ENCODE data around the gene ARHGAP40.
A peak's percentile ranks its signal among the peaks of the same experiment; 100 is the strongest.

ARHGAP40 gene

DNA sequence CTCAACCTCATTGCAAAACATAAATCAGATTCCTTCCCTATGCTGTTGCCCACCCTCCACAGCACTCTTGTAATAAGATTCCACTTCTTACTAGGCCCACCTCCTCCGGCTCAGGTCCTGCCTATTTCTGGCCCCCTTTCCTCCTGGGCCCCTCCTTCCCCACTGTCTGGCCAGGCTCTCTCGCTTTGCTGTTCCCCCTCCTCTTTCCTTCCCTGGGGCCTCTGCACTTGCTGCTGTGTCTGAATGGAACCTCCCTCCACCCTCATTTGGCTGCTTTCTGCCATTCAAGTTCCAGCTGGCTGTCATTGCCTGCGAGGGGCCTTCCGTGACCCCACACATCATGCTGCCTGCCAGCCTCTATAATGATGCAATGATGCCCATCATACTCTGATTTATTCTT, 38.9 kb downstream of the ARHGAP40 start:
- in situ Hi-C loops (cut with HindIII; ENCODE audit: low pct_ligation_motif_present, low pct_unique_long_range_greater_than_20kb, low sequenced_read_pairs): no loop called here
- no peak for DNase-seq

DNA sequence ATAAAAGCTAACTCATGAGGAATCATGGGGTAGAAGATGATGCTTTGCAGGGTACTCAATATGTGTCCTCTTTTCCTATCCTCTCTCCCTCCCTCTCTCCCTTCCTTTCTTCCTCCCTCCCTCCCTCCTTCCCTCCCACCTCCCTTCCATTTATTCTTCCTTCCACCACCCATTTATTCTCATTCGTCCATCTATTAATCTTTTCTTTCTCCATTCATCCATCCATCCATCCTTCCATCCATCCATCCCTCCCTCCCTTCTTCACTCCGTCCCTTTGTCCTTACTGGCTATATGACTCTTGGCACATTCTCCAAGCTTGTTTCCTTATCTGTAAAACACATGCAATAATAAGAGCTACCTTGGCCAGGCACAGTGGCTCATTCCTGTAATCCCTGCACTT, 40.9 kb downstream of the ARHGAP40 start:
- no peak for DNase-seq
- in situ Hi-C loops (cut with HindIII; ENCODE audit: low pct_ligation_motif_present, low pct_unique_long_range_greater_than_20kb, low sequenced_read_pairs): no loop called here

DNA sequence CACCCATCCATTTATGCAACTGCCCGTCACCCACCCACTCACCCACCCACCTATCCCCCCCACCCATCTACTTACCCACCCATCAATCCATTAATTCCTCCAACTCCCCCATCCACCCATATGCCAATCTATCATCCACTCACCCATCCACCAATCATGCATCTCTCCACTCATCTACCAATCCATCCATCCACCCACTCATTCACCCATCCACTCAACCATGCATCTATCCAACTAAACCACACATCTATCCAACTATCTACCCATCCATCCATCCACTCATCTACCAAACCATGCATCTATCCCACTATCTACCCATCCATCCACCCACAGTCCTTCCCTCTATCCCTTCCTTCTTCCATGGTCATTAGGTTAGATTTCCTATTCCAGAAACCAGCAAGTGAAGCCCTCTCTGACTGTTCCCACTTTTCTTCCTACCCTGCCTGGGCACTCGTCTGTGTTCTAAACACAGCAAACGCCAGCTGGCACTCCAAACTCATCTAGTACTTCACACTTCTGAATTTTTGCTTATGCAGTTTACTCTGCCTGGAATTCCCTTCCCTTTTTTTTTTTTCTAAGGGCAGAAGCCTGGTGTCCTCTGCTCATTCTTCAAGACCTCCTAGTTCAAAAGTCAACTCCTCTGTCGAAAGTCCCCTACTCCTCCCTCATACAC, 43.1 kb downstream of the ARHGAP40 start:
- DNase-seq: no peak
- in situ Hi-C loops (cut with HindIII; ENCODE audit: low pct_ligation_motif_present, low pct_unique_long_range_greater_than_20kb, low sequenced_read_pairs): no loop called here

DNA sequence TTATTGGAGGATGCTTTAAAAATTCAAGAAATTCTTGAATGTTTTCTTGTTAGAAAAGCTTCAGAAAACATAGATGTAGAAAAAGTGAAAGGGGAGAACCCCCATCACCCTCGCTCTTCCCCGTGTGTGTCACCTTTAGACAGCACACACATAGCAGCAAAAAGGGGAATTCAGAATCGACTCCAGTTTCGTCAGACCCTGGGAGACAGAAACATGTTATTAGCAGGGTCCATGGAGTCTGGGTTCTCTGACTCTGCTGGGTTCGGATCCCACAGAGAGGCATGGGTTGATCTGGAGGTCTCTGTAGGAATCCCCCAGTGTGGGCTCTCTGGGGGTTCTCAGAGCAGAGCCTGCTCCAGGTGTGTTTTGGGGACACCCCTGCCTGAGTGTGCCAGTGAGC, 43.7 kb downstream of the ARHGAP40 start:
- in situ Hi-C loops (cut with HindIII; ENCODE audit: low pct_ligation_motif_present, low pct_unique_long_range_greater_than_20kb, low sequenced_read_pairs): no loop called here

DNA sequence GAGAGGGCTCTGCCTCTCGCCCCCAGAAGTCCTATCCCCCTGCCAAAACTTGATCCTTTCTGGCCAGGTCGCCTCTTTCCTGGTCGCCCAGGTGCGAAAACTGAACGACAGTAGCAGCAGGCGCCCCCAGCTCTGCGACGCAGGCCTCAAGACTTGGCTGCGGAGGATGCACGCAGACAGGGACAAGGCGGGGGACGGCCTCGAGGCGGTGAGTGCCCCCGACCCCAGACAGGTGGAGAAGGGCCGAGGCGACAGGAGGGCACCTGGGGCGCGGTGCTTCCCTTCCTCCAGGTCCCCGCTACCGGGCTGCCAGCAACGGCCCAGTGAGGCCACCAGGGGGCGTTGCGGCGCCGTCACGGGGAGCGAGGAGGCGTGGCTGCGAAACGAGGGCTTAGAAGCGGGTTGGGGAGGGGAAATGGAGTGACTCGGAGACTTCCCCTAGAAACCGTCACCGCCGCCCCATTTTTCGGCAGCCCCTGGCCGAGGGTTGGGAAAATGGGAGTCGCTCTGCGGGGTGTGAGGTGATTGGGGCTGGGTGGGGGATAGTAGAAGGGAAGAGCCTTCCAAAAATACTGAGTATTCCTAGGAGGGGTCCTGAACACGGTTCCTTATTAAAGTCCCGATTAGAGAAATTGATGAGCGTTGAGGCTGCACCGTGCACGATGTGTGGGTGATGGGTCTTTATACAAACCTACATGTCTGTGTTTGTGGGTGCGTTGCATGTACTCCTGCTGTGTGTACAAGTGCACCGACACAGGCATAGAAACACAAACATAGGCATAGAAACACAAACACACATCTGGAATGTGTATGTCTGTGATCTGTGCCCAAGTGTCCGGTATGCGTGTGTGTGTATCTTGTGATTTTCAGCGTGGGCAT, 44.6 kb downstream of the ARHGAP40 start:
- in situ Hi-C loops (cut with HindIII; ENCODE audit: low pct_ligation_motif_present, low pct_unique_long_range_greater_than_20kb, low sequenced_read_pairs): no loop called here
- peak; percentile 67 for DNase-seq

More for the DNA sequence above, 43.7 kb downstream of the ARHGAP40 start:
- no peak for DNase-seq

DNA sequence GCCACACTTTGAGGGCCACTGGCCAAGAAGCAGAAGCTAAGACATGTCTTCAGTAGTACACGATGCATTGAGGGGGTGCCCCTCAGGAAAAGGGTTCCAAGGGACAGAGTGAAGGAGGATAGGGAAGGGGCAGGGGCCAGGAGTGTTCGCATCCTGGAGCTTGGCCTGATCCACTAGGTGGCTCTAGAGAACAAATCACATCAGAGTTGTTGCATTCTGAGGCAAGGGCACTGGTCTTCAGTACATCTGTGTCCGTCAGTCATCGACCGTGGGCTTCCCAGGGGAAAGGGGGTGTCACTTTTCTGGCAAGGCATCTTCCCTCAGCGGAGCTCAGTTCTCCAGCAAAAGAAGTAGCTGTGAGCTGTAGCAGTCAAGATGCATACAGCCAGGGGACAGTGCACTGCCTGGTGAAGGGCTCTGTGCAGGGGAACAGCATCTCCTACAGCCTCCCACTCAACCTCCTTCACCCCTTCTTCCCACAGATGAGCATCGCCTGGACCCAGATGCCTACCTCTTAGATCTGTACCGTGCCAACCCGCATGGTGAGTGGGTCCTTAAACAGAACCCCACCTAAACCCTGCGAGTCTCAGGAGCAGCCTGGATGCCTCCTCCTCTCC, 47.8 kb downstream of the ARHGAP40 start:
- in situ Hi-C loops (cut with HindIII; ENCODE audit: low pct_ligation_motif_present, low pct_unique_long_range_greater_than_20kb, low sequenced_read_pairs): no loop called here
- DNase-seq: peak; percentile 20

DNA sequence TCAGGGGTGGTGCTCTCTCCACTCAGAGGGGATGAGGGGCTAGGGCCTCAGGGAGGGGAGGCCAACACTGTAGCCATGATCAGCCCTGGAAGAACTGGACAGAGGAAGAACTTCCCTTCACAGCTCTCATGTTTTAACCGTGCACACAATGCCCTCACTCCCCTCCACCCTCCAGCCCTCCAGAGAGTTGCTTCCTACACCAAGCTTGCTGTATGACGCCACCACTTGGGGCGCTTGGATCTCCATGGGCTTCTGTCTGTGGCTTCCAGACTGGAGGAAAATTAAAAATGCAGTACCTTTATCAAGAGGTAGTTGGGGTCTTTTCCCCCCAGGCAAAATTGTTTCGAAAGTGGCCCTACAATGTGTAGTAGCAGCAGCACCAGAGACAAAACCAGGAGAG, 48.4 kb downstream of the ARHGAP40 start:
- DNase-seq: no peak
- in situ Hi-C loops (cut with HindIII; ENCODE audit: low pct_ligation_motif_present, low pct_unique_long_range_greater_than_20kb, low sequenced_read_pairs): no loop called here

DNA sequence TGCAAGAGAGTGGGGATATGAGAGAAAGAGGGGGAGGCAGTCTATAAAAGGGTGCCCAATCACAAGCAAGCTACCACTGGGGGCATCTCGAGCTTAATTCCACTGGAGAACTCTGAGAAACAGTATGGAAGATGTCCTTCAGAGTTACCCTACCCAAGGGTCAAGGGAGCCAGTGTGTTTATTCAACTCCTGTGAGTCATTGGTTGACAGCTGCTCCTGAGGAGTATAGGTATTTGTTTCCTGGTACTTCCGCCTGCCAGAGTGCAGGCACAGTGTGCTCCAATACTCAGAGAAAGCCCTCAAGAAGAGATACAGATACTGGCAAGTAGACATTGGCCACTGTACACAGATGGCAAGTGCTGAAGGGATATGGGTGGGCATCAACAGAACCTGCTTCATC, 49.5 kb downstream of the ARHGAP40 start:
- in situ Hi-C loops (cut with HindIII; ENCODE audit: low pct_ligation_motif_present, low pct_unique_long_range_greater_than_20kb, low sequenced_read_pairs): no loop called here
- no peak for DNase-seq

DNA sequence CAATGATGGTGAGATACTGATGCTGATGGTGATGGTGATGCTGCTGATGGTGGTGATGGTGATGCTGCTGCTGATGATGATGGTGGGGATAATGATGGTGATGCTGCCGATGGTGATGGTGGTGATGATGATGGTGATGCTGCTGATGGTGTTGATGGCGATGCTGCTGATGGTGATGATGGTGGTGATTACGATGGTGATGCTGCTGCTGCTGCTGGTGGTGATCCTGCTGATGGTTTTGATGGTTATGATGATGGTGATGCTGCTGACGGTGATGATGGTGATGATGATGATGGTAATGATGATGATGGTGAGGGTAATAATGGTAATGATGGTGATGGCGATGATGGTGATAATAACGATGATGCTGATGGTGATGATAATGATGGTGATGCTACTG, 50.0 kb downstream of the ARHGAP40 start:
- DNase-seq: no peak
- in situ Hi-C loops (cut with HindIII; ENCODE audit: low pct_ligation_motif_present, low pct_unique_long_range_greater_than_20kb, low sequenced_read_pairs): no loop called here

DNA sequence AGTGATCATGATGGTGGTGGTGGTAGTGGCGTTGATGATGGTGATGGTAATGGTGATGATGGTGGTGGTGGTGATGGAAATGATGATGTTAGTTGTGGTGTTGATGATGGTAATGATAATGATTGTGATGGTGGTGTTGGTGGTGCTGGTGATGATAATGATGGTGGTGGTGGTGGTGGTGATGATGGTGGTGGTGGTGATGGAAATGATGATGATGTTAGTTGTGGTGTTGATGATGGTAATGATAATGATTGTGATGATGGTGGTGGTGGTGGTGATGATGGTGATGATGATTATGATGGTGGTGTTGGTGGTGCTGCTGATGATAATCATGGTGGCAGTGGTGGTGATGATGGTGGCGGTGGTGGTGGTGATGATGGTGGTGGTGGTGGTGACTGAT, 51.4 kb downstream of the ARHGAP40 start:
- in situ Hi-C loops (cut with HindIII; ENCODE audit: low pct_ligation_motif_present, low pct_unique_long_range_greater_than_20kb, low sequenced_read_pairs): no loop called here
- DNase-seq: no peak

DNA sequence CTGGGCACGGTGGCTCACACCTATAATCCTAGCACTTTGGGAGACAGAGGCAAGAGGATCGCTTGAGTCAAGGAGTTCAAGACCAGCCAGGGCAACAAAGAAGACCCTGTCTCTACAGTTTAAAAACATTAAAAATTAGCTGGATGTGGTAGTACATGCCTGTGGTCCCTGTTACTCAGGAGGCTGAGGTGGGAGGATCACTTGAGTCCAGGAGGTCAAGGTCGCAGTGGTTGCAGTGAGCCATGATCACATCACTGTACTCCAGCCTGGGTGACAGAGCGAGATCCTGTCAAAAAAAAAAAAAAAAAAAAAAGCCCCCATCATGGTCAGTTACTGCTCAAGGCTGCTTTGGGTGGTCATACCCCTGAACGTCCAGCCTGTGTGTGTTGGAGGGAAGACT, 55.8 kb downstream of the ARHGAP40 start:
- in situ Hi-C loops (cut with HindIII; ENCODE audit: low pct_ligation_motif_present, low pct_unique_long_range_greater_than_20kb, low sequenced_read_pairs): no loop called here
- DNase-seq: no peak

DNA sequence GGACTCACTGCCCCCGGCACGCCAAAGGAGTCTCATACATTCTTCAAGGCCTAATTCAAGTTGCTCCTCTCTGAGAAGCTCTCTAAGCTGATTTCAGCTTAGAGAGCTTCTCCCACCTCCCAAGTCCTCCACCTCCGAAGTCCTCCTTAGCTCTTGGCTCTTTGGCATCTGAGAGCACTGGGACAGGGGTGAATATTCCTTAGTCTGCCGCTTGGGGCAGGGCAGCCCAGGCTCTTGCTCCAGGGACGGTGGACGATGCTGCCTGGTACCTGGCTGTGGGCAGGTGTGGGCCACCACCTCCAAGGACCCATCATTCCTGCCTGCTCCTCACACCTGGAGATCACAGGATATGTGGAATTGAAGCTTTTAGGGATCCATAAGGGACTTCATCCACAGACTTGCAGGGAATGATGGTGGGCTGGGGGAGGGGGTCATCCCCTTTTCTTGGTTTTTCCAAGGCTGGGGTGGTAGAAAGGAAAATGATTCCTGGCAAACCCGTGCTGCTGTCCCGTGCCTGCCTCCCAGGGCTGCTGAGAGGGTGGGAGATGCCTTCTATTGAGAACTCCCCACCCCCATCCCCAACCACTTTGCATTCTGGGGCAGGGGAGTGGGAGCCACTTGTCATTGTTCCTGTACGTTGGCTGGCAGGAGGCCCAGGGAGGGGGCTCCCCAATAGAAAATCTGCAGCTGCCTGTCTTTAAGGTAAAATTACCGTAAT, 57.4 kb downstream of the ARHGAP40 start:
- DNase-seq: peak; percentile 35
- in situ Hi-C loops (cut with HindIII; ENCODE audit: low pct_ligation_motif_present, low pct_unique_long_range_greater_than_20kb, low sequenced_read_pairs): no loop called here

DNA sequence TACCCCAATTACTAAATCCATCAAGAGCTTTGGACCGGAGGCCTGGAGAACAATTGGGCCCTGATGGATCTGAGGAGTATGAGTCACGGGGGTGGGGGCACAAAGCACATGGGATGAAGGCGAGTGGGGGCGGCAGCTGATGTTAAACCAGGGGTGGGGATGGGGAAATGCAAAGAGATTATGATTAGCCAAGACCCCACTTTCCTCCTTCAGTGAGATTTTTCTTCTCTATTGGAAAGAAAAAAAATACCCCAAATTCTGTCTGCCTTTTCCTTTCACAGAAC, 57.9 kb downstream of the ARHGAP40 start:
- in situ Hi-C loops (cut with HindIII; ENCODE audit: low pct_ligation_motif_present, low pct_unique_long_range_greater_than_20kb, low sequenced_read_pairs): no loop called here
- no peak for DNase-seq

DNA sequence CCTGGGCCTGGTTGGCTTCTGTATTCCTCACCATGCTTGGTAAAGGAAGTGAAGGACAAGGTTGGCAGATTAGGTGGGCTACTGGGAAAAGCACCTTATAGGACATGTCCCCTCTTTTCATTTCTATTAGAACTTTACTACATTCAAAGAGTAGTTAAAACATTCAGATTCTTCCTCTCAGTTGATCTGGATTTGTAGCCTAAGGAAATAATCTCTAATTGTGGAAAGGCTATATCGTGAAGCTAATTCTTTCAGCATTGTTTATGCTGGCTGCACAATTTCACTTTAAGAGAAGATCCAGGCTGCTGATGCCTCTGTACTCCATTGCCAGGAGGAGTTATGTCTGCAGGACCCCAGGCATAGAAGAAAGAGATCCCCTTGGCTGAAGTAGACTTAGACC, 58.8 kb downstream of the ARHGAP40 start:
- no peak for DNase-seq
- in situ Hi-C loops (cut with HindIII; ENCODE audit: low pct_ligation_motif_present, low pct_unique_long_range_greater_than_20kb, low sequenced_read_pairs): no loop called here

DNA sequence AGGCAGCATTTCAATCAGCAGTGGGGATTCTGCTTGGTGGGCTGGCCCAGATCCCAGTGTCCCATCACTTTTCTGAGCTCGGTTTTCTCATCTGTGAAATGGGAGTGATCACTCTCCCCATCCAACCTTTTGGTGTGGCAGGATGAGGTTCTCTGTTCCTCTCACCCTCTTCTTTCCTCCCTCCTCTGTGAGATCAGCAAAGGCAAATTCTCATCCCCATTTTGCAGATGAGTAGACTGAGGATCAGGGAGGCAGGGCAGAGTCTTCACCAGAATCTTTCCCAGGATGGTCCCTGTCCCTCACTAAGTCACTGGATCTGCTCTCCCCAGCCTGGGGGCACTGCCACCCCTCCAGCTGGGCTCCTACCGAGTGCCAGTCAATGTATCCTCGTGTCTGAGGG, 62.1 kb downstream of the ARHGAP40 start:
- no peak for DNase-seq
- in situ Hi-C loops (cut with HindIII; ENCODE audit: low pct_ligation_motif_present, low pct_unique_long_range_greater_than_20kb, low sequenced_read_pairs): no loop called here

DNA sequence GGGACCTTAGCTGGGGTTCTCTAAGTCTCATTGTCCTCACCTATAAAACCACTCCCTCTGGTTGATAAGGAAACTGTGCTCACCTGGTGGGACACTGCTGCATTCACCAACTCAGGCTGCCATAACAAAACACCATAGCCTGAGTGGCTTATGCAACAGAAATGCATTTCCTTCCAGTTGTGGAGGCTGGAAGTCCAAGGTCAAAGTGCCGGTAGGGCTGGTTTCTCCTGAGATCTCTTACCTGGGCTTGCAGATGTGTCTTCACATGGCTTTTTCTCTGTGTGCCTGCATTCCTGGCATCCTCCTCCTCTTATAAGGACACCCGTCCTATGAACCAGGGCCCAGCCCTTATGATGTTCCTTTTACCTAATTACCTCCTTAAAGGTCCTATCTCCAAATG, 62.7 kb downstream of the ARHGAP40 start:
- DNase-seq: no peak
- in situ Hi-C loops (cut with HindIII; ENCODE audit: low pct_ligation_motif_present, low pct_unique_long_range_greater_than_20kb, low sequenced_read_pairs): no loop called here

DNA sequence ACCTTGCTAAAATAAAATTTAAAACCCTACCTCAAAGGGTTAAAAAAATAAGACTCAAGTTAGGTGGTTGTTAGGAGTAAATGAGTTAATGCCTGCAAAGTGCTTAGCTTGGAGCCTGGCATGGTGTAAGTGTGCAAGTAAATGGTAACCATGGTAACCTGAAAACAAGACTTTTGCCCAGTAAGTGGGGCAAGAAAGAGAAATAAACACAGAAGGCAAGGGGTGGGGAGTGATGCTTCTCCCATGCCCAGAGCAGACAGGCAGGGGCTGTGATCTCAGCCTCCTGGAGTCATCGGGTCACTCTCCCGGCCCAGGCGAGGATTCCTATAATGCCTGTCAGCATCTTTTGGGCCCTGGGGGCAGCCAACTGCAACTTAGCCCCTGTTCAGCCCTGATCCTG, 63.5 kb downstream of the ARHGAP40 start:
- no peak for DNase-seq
- in situ Hi-C loops (cut with HindIII; ENCODE audit: low pct_ligation_motif_present, low pct_unique_long_range_greater_than_20kb, low sequenced_read_pairs): no loop called here

DNA sequence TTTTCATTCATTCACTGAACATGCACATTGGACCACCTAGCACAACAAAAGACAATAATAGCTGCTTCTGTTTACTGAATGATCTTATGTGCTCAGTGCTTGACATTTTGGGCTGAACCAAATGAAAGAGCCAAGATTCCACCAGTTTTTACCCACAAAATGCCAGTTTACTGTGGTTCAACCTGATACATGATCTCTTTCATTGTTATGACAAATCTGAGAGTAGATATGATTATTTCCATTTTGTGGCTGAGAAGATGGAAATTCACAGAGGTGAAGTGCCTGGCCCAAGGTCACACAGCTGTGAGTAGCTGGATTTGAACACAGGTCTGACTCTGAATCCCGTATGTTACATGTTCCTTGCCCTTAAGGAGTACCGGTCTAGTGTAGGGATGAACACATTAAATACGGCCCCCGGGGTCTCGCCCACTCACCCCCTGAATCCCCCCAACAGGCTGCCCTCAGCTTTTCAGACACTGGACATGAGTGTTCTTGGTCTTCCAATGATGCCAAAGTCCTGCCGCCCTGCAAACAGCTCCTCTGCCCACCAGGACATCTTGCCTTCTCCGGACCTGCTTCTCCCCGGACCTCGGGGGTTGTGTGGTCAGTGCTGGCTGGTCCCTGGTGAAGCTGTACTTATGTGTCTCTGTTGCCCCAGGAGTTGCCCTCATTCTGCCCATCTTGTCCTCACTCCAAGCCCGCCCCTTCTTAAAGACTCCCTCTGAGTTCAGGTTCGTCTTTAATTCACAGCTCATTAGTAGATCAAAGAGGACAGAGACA, 64.1 kb downstream of the ARHGAP40 start:
- in situ Hi-C loops (cut with HindIII; ENCODE audit: low pct_ligation_motif_present, low pct_unique_long_range_greater_than_20kb, low sequenced_read_pairs): no loop called here
- no peak for DNase-seq

Data from ACHN (cell line).